SIG-M5 (cell line): ENCODE results near the gene YAP1.

Source experiments
- DNase-seq: peaks from one replicate; lab custom pipeline; 2025; lab: John Stamatoyannopoulos, UW

The YAP1 gene

GRCh38 chr11:102280245-102280833 is 170.1 kb downstream of the YAP1 start:
- DNase-seq, result no peak
